Caco-2 (cell line): ENCODE results near the gene TUBA8. TPM values are rescaled to one million over a fixed set of nuclear protein-coding genes. Genes with fewer than 3 reads are reported as not detected.
"Not testable (repeated sequence)": the region's sequence is repeated elsewhere in the genome, so short reads cannot be mapped to it uniquely, and the experiment has no call there.

Experiments
- BruUV-seq: library from RNA; stranded (reverse); fragments of 400-500 nt; replicated peaks from 2 replicates; lab custom pipeline; 2021; lab: Mats Ljungman, UMichigan
- CTCF ChIA-PET: fragments of 300-600 bp; sonication (Branson Sonifier 250); formaldehyde crosslinking; loops from one replicate; lab custom pipeline; 2022; ENCODE audit warnings: antibody characterized with exemption; lab: Charles Lee
- POLR2A ChIA-PET: fragments of 300-600 bp; sonication (Branson Sonifier 250); formaldehyde crosslinking; loops from one replicate; lab custom pipeline; 2022; ENCODE audit warnings: antibody characterized with exemption; lab: Charles Lee
- DNase-seq, 2 experiments: peaks; one replicate each; pipeline versions ENCODE4 v3.0.0 to v3.0.0-alpha.2; 2020 to 2022
- H3K27me3 ChIP-seq: replicated peaks from 2 replicates; pipeline ENCODE4 v1.6.0; 2011; ENCODE audit warnings: low read length; ENCODE audit not compliant: control insufficient read depth, insufficient read depth
- H3K36me3 ChIP-seq: 2 replicates; pipeline ENCODE4 v1.5.1; 2011; ENCODE audit warnings: low read length; ENCODE audit not compliant: control insufficient read depth, insufficient read depth
- H3K4me1 ChIP-seq: fragments of 250-450 bp; sonication (Bioruptor Pico); 2 replicates; pipeline ENCODE4 v1.5.1; 2020; ENCODE audit warnings: mild to moderate bottlenecking
- H3K4me3 ChIP-seq: 2 replicates; pipeline ENCODE4 v1.5.1; 2011; ENCODE audit warnings: low read depth, mild to moderate bottlenecking, control low read depth, low read length
- H3K9me3 ChIP-seq: fragments of 250-450 bp; sonication (Bioruptor Pico); 2 replicates; pipeline ENCODE4 v1.5.1; 2020; ENCODE audit warnings: mild to moderate bottlenecking, moderate library complexity
- H3K27ac Mint-ChIP-seq: one replicate; pipeline ENCODE4 v1.8.0; 2022; ENCODE audit warnings: mixed read lengths; ENCODE audit not compliant: unreplicated experiment
- H3K27me3 Mint-ChIP-seq: one replicate; pipeline ENCODE4 v1.8.0; 2022; ENCODE audit warnings: mixed read lengths; ENCODE audit not compliant: insufficient read depth, unreplicated experiment
- H3K36me3 Mint-ChIP-seq: one replicate; pipeline ENCODE4 v1.8.0; 2022; ENCODE audit warnings: mild to moderate bottlenecking, mixed read lengths; ENCODE audit not compliant: insufficient read depth, unreplicated experiment
- H3K4me1 Mint-ChIP-seq: one replicate; pipeline ENCODE4 v1.8.0; 2022; ENCODE audit warnings: low read depth, mixed read lengths; ENCODE audit not compliant: unreplicated experiment
- H3K4me3 Mint-ChIP-seq: one replicate; pipeline ENCODE4 v1.8.0; 2022; ENCODE audit warnings: mild to moderate bottlenecking, moderate library complexity, mixed read lengths; ENCODE audit not compliant: unreplicated experiment
- H3K9me3 Mint-ChIP-seq: one replicate; pipeline ENCODE4 v1.8.0; 2022; ENCODE audit warnings: mixed read lengths; ENCODE audit not compliant: unreplicated experiment
- CTCF ChIP-seq, 2 experiments: fragments of 200-600 bp in 1 of 2; IDR thresholded peaks; 1 replicate in 1 of 2; 2 replicates in 1 of 2; pipeline versions ENCODE4 v1.5.1 to v1.8.0; 2011 to 2022; ENCODE audit warnings: antibody characterized with exemption in 1 of 2, control low read depth in 1 of 2, inconsistent platforms in 1 of 2, low read depth in 1 of 2, low read length in 1 of 2, mild to moderate bottlenecking in 1 of 2, moderate library complexity in 1 of 2; ENCODE audit not compliant: insufficient read depth in 1 of 2, severe bottlenecking in 1 of 2, unreplicated experiment in 1 of 2
- intact Hi-C: fragments of 100-400 bp; cut with micrococcal nuclease; formaldehyde crosslinking; loops from one replicate; pipeline ENCODE4 v1.10.0; 2022; ENCODE audit not compliant: unreplicated experiment
- total RNA-seq: library from RNA; stranded (reverse); gene quantifications from 2 replicates; pipeline ENCODE4 v1.2.3, GENCODE V29; 2022

The TUBA8 gene
- total RNA-seq, 1 experiment from 2014 or later, result 0.73 TPM

- Histone ChIP-seq H3K9me3 (no peaks in the 10 kb centered on the region), H3K36me3 (no peaks in the 10 kb centered on the region), H3K4me3 (no peak overlapping the region), H3K4me1 (no peaks in the 10 kb centered on the region), H3K27me3 (no peaks in the 10 kb centered on the region)
- no peaks in the 10 kb centered on the region for H3K4me1 Mint-ChIP-seq
- no peaks in the 10 kb centered on the region for H3K36me3 Mint-ChIP-seq
- CTCF ChIA-PET, result interaction anchor here (0.5 kb wide), 1 partner anchor 10 kb away, joined by 6 read pairs; no protein-coding TSS in a partner anchor
- H3K9me3 Mint-ChIP-seq, result no peaks in the 10 kb centered on the region
- BruUV-seq, result no TSS peak
- H3K4me3 Mint-ChIP-seq, result no peak overlapping the region
- H3K27ac Mint-ChIP-seq, result no peak overlapping the region
- DNase-seq, result no peak
- POLR2A ChIA-PET, result no interaction called here
- no peak for TF ChIP-seq CTCF (IDR thresholded peaks at IDR 0.05; ENCODE audit: insufficient read depth in 1 of 2, low read depth in 1 of 2, low read length in 1 of 2, severe bottlenecking in 1 of 2, unreplicated experiment in 1 of 2)
- H3K27me3 Mint-ChIP-seq, result no peaks in the 10 kb centered on the region
- intact Hi-C loops, result no loop called here
Measured at GRCh38 chr22:18157714-18158028, 47.1 kb downstream of the TUBA8 start.

- CTCF ChIA-PET, BruUV-seq, H3K4me3 Mint-ChIP-seq, H3K27me3 ChIP-seq, DNase-seq, H3K27ac Mint-ChIP-seq, H3K36me3 ChIP-seq, intact Hi-C loops, H3K36me3 Mint-ChIP-seq, H3K4me1 Mint-ChIP-seq, H3K4me1 ChIP-seq, H3K9me3 Mint-ChIP-seq, H3K27me3 Mint-ChIP-seq, H3K4me3 ChIP-seq, POLR2A ChIA-PET, H3K9me3 ChIP-seq: not testable (repeated sequence)
Measured at GRCh38 chr22:18160641-18161040, 50.0 kb downstream of the TUBA8 start.

- DNase-seq, CTCF ChIA-PET, H3K9me3 ChIP-seq, H3K4me1 Mint-ChIP-seq, intact Hi-C loops, H3K36me3 ChIP-seq, H3K27ac Mint-ChIP-seq, H3K27me3 Mint-ChIP-seq, H3K4me3 ChIP-seq, H3K27me3 ChIP-seq, POLR2A ChIA-PET, H3K4me1 ChIP-seq, H3K9me3 Mint-ChIP-seq, H3K36me3 Mint-ChIP-seq, H3K4me3 Mint-ChIP-seq, BruUV-seq: not testable (repeated sequence)
Measured at GRCh38 chr22:18163843-18164242, 53.2 kb downstream of the TUBA8 start.

- H3K9me3 Mint-ChIP-seq, H3K27me3 ChIP-seq, BruUV-seq, DNase-seq, CTCF ChIA-PET, H3K9me3 ChIP-seq, H3K27me3 Mint-ChIP-seq, H3K4me1 Mint-ChIP-seq, H3K4me3 ChIP-seq, intact Hi-C loops, H3K4me3 Mint-ChIP-seq, H3K36me3 ChIP-seq, H3K4me1 ChIP-seq, H3K27ac Mint-ChIP-seq, H3K36me3 Mint-ChIP-seq, POLR2A ChIA-PET: not testable (repeated sequence)
Measured at GRCh38 chr22:18164584-18164983, 54.0 kb downstream of the TUBA8 start.

- H3K36me3 Mint-ChIP-seq, H3K4me3 Mint-ChIP-seq, H3K4me1 ChIP-seq, BruUV-seq, H3K27me3 ChIP-seq, H3K9me3 Mint-ChIP-seq, H3K4me1 Mint-ChIP-seq, H3K27ac Mint-ChIP-seq, POLR2A ChIA-PET, intact Hi-C loops, DNase-seq, H3K27me3 Mint-ChIP-seq, CTCF ChIA-PET, H3K9me3 ChIP-seq, H3K4me3 ChIP-seq, H3K36me3 ChIP-seq: not testable (repeated sequence)
Measured at GRCh38 chr22:18165356-18165755, 54.7 kb downstream of the TUBA8 start.

GRCh38 chr22:18170284-18170683 is 59.7 kb downstream of the TUBA8 start:
- H3K9me3 Mint-ChIP-seq, intact Hi-C loops, H3K4me3 ChIP-seq, H3K36me3 Mint-ChIP-seq, H3K4me1 Mint-ChIP-seq, H3K36me3 ChIP-seq, BruUV-seq, H3K27ac Mint-ChIP-seq, POLR2A ChIA-PET, H3K27me3 ChIP-seq, H3K9me3 ChIP-seq, DNase-seq, H3K4me1 ChIP-seq, H3K27me3 Mint-ChIP-seq, CTCF ChIA-PET, H3K4me3 Mint-ChIP-seq: not testable (repeated sequence)
